GM19372 (cell line): Measurements from ENCODE around the gene ZNF213.

Experiments
- ATAC-seq: cut with Tn5 transposase; IDR thresholded peaks from one replicate; pipeline ENCODE4 v1.9.1; 2021; ENCODE audit warnings: mild to moderate bottlenecking, low read depth, moderate library complexity; ENCODE audit not compliant: unreplicated experiment

ZNF213 gene

GRCh38 chr16:3188675-3188924 lies 53.8 kb downstream of the ZNF213 start:
- no peak for ATAC-seq

- no peak for ATAC-seq
These were observed 54.3 kb downstream of the ZNF213 start for GRCh38 chr16:3188925-3189825.

- ATAC-seq, result no peak
These were observed 55.0 kb downstream of the ZNF213 start for GRCh38 chr16:3189869-3190268.

GRCh38 chr16:3190949-3191353 lies 56.1 kb downstream of the ZNF213 start:
- no peak for ATAC-seq
